COLO829 (cell line): Measurements from ENCODE around the gene DOCK4.
A peak's percentile ranks its signal among the peaks of the same experiment; 100 is the strongest.

ENCODE experiments used
- DNase-seq: peaks from one replicate; pipeline ENCODE4 v3.0.0; 2012; ENCODE audit warnings: low spot score

DOCK4 gene

DNA sequence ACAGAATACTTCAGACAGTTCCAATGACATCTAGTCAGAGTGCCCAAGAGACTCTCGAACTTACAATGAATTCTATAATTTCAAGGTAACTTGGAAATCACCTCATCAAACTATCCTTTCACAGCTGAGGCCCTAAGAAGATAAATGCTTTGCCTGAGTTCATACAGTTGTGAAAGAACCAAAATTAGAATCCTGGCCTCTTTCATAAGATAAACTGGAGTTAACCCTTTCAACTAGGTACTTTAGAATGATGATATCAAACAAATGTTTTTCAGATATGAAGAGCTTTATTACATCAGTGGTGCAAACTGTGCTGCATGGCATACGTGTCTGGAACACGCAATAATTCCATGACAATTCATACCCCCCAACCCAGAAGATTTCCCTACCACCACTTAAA lies 17.9 kb downstream of the DOCK4 start:
- no peak for DNase-seq

DNA sequence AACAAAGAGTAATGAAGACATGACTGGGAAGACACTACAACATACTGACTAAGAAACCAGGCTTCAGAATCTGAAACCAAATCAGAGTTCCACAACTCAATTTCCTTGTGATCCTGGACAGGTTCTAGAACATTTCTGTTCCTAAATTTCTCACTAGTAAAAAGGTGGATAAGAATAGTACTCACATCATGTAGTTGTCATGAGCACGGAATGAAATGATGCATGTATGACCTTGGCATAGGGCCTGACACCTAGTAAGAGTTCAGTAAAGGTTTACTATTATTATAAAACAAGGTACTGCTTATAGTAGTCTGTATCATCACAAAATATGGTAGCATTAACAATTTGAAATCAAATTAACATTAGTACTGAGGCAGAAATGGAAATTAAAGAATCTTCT lies 19.9 kb downstream of the DOCK4 start:
- DNase-seq, result no peak

DNA sequence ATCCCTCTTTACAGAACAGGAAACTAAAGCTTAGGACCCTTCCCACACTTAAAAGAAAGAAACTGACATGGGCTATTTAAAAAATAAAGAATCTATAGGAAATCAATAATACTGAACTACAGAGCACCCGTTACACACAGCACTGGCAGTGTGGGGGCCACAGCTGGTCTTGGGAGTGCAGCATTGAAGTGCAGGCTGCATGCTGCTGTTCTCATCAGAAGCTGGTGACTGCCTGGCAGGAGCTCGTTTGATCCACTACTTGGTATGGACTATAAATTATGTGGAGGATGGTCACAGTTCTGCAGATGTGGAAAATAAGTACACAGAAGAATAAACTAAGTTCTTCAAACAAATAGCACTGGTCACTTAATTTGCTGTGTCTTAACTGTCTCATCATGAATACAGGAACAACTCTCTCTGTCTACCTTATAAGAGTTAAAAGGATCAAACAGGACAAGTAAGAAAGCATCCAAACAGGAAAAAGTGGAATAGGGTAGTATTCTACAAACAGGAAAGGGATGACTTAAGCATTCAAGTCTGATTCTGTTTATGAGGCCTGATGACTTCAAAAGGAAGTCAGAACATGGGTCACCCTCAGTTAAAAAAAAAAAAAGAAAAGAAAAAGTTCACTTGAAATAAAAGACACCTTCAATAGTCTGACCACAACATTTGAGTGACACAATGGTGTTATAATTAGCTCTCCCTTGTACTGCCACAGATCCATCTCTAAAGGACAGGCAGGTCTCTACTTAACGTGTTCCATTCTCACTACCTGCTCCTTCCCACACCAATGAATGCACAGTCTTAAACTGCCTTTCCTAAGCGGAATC lies 21.0 kb downstream of the DOCK4 start:
- DNase-seq, result no peak

DNA sequence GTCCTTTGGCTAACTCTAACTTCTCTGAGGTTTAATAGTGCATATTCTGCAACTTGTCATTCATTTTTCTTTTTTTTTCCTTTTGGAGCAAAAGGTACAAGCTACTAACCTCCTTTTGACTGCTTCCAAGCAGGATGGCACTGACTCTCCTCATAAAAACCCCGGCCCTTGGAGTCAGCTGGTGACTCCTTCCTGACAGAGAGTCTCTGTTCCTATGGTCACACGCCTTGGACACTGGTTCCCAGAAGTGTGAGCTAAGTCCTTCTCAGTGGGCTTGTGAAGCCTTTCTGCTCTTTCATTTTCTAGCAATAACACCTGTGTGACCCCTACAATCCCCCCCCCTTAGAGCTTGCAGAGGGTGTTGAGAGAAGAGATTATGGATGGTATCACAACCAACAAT lies 21.7 kb downstream of the DOCK4 start:
- DNase-seq, result no peak

DNA sequence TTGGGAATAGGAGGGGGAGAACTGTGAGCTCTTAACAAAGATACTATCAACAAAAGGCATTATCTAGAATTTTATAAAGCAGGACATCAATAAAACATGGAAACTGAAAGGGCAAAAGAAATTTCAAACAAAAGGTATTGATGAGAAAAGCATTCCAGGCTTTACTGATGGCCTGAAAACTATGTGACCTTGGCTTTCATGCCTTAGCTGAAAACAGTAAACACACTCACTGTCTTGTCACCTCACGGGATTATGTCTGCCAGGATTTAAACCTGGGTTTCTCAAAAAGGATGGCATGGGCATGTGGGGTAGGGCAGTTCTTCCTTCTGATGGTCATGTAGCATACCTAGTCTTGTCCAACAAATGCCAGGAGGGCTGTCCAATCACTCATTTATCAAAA lies 22.9 kb downstream of the DOCK4 start:
- DNase-seq, result no peak

DNA sequence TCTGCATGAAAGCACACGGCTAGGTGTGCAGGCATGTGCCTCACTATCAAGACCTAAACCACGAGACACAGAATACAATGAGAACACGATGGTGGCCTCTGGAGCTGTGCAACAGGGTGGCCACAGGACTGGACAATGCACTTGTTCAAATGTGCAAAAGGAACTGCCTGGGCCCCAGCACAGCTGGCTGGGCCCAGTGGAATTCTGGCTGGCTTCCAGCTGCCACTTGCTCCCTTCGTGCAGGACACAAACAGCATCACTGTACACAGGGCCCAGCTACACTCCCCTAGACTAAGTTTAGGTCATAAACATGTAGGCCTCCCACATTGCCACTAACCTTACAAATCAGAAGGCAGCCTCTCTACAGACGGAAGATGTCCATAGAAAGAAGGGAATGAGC lies 23.4 kb downstream of the DOCK4 start:
- DNase-seq, result no peak

DNA sequence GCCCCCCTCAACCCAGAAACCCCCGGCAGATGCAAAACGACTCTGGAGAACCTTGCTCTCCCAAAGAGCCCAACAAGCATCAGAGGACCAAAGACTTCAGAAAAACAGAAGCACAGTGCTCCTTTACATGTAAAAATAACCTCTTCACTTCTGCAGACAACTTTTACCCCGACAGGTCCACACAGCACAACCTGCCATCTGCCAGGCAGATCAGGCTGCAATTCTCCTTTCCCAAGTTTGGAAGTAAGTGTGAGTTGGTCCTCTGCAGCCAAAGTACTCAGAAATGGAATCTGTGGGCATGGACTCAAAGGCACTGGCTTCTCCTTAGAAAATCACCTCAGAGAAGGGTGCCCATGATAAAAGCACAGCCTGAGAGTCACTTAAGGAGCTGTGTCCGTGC lies 26.0 kb downstream of the DOCK4 start:
- no peak for DNase-seq

DNA sequence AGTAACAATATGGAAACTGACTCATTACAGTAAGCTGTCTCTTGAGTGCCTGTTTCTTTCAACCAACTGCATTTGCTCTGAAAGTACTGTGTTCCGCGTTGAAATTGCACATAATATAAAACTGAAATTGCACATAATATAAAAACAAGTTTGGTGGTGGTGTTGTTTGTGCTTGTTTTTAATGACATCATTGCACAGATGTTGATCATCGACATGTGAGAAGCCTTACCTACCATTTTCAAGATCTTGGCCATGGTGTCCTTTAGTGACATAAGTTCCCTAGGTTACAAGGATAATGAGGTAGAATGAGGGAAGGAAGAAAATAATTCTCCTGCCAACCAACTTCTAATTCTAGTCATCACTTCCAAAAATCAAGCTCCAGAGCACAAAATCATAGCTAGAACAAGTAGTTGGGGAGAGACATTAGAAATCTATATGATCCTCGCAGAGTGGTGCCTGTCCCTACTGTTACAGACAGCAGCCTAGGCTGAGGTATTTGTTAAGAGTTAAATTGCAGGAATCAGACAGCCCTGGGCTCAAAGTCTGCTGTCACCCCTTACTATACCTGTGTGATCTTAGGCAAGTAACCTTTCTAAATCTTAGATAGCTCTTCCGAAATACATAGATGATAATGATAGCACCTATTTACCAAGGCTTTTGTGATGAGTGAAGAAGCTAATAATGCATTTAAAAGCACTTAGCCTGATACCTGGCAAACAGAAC lies 29.3 kb downstream of the DOCK4 start:
- DNase-seq, result no peak

DNA sequence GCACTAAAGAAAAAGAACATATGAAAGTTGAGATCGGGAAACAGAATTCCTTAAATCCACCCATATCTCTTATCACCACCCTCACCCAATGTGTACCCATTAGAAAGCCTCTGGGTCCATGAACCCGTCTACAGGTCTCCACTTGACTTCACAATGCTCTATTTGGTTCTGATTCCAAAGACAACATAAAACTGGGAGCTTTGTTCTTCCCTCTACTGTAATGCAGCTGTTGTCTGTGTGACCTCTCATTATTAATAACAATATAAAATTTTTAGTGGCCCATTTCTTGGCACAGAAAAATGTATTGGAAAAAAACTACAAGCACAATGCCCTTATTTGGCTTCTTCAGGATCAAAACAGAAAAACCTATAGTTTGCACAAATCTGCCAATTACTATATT lies 30.0 kb downstream of the DOCK4 start:
- no peak for DNase-seq

DNA sequence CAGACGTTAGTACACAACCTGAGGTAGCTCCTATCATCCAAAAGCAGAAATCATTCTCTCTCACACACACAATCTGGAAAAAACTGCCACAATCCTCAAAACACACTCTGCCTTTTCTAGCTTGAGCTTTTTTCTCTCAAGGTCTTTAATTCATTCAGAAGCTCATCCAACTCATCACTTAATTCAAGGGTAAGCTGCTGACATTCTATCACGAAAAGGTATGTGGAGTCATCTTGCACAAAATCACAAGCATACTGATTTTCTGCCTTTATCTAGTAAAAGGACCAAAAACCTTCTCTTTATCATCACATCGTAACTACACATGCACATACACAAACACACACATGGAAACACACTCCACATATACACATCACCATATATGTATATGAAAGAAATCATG lies 32.0 kb downstream of the DOCK4 start:
- no peak for DNase-seq

DNA sequence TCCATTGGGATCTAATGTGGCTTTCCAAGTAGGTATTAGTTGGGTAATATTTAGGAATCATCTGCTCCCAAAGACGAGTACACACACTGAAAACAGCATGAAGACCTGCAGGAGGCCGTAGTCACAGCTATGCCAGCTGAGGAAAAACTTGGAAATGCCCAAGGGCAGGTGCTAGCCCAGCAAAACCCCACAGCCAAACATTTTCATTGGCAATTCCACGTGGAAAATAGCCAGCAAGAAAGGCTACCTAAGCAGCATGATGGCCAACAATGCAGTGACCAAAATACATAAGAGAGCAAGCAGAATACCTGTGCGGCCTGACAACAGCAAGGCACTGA lies 32.7 kb downstream of the DOCK4 start:
- DNase-seq, result no peak

DNA sequence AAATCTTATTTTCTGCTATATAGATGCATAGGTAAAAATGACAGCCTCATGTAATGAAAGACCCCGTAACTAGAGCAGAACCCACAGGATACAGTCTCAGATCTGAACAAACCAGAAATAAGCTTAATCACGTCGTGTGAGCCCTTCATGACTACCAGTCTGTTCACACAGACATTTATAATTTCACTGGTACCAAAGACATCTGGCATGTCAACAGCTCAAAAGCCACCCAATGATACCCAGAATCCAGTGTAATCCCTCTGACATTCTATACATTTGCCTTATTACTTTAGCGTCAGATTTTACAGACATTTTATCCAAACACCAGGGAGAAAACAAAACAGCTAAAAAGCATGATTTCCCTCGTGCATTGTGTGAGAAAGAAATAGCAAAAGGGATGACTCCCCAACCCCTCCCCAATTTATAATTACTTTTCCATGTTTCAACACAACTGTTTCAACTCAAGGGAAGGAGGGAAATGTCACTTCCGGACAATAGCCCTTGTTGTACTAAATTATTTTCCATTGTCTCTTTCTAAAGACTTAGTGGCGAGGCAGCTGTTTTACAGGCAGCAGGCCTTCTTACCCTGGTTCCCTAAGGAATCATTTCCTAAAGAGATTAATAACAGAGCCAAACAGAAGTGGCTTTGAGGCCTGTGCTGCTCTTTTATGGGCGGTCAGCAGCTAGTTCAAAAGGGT lies 33.2 kb downstream of the DOCK4 start:
- peak; percentile 11 for DNase-seq

DNA sequence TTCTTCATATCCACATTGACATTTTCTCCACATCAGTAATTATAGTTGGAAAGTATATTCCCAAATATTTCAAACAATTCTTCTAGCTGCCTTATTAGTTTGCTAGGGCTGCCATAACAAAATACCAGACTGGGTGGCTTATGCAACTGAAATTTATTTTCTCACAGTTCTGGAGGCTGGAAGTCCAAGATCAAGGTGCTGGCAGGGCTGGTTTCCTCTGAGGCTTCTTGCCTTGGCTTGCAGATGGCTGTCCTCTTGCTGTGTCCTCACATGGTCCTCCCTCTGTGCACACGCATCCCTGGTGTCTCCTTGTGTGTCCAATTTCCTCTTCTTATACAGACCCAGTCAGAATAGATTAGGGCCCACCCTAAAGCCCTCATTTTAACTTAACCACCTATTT lies 34.5 kb downstream of the DOCK4 start:
- no peak for DNase-seq

DNA sequence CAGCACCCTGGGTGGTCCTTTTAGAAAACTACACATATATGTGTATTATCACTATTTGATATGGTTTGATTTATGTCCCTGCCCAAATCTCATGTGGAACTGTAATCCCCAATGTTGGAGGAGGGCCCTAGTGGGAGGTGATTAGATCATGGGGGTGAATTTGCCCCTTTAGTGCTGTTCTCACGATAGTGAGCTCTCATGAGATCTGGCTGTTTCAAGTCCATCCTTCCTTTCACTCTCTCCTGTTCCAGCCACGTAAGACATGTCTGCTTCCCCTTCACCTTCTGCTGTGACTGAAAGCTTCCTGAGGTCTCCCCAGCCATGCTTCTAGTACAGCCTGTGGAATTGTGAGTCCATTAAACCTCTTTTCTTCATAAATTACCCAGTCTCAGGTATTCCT lies 37.3 kb downstream of the DOCK4 start:
- no peak for DNase-seq

DNA sequence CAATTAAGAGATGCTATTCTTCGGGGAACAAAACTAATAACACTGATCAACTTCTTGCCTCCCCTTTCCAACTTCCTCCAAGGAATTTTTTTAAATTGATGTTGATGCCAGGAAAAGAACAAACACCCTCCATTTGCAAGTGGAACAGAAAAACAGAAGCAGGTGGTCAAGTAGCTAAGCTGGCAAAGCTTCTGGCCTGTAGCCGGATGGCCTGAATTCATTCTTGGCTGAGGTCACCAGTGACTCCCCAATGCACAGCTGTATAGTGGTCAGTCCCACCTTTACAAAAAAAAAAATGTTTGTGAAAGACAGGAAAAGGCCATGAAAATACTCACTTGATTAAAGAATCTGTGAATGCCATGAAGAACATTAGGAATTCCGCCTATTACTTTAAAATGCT lies 39.1 kb downstream of the DOCK4 start:
- no peak for DNase-seq

DNA sequence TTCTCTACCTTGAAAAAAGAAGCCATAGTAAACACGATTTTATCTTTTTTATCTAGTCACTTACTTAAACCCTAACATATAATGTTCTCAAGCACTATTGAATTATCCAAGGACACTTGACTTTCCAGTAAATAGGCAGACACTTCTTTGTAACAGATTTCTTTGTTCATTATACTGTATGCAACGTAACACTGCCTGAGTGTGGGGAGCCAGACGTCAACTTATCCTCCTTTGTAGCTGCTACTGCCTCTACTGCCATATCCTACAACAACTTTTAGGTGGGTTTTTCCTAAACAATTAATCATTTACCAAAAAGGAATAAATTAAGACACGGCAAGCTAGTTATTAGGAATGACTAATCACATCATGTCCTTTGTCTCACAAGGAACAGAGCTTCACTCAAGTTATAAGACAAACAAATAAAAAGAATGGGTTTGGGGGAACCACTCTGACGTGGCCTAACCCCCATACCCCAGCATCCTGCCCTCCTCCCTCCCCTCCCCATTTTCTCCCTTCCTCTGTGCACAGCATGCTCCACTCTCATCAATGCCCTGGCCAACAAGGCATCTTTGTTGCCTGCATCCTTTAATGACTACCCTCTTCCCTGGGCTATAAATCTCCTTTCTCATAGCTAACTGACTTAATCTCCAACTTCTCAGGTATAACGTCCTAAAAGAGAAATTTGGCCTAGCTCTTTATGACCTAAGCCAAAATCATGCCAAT lies 43.3 kb downstream of the DOCK4 start:
- no peak for DNase-seq

DNA sequence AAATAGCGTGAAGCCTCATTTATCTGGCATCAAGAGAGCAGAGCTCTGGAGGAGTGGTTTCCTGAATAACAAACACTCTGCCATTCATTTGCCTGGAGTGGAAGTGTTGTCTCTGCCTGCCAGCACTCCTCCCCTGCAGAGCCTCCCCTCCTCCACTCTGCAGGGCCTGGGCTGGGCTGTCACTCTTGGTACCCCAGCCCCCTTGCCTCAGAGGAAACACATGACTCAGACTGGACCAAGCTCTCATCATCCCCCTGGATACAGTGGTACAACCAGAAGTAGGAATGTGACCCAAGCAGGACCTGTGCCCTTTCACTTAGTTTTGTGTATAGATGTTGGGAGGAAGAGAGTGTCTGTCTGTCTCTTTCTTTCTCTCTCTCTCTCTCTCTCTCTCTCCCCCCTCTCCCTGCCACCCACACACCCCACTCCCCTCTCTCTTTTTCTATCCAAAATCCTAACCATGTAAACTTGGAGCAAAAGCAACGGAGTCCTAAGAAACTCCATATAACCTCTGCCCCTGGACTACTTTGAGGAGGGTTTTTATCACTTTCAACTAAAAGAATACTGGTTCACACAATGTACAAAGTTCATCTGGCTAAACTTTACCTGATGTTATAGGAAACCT lies 43.9 kb downstream of the DOCK4 start:
- peak; percentile 31 for DNase-seq

DNA sequence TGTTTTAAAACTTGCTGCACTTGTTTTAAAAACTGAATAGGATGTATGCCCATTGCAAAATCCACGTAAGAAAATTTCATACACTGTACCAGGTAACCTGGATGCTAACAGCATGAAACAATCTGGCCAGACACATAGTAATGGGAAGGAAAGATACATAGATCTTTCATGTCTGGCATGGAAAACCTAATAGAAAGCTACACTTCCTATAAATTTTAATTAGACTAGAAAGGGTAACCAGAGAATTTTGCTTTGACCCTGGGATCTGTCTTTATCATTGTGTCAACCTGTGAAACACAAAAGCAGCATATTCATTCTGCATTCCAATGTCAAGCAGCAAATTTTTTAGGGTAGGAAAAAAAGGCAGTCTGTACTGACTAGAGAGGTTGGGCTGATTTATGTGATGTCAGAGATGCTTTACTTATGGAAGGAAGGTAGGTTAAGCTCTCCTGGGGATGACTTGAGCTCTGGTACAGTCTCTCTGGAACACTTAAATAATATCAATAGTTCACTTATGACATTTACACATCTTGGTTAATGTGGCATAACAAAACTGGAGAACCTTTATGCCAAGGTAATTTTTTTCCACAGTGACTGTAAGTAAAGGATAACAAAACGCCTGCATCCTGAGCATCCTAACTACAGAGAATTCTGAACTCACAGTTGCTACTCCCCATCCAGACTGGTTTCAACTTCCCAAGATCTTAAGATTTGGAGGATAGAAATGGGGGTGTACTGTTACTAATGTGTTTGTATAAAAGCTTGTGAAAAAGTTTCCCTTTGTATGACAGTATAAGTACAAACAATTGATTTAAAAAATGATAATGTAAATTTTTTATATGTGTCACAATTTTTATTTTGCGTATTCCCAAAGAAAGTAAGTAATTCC lies 44.7 kb downstream of the DOCK4 start:
- DNase-seq, result no peak

DNA sequence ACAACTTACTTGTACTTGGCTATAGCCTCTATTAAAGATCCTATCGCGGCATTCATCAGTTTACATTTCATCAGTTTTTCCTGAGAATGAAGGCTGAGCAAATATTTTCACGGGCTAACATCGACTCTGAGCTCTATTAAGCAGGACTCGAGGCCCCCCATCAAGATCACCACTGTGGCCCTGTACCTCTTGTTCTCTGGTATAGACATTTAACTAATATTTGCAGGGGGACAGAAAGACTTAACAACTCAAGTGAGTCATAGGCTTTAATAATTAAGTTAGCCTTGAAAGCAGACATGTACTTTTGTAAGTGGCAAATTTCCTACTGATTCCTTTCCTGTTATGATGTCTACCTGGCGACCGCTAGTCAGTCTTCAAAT lies 45.4 kb downstream of the DOCK4 start:
- DNase-seq, result no peak

DNA sequence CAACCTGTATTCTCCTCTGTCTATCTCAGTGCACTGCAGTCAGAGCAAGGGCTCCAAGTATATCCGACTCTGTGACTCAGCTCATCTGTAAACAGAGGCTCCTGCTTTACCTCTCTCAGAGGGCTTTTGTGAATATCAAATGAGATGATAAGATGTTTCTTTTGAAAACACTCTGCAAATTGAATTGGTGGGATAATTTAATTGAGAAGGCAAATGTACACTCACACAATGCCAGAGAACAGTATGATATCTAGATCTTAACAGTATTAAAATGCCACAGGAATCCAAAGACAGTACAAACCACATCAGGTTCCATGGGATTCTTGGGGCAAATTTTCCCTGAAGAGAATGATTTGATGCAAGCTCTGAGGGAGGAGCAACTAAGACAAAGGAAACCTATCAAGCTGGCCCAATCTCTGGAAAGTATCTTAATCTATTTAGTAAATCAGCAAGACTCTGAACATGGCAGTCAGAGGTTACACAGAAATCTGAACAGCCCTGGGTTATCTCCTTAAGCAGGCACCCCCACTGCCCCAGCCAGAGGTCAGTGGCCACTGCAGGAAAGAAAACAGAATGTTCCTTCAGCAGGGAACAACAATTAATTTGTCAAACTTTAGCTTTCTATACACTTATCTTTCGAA lies 45.9 kb downstream of the DOCK4 start:
- DNase-seq, result no peak

DNA sequence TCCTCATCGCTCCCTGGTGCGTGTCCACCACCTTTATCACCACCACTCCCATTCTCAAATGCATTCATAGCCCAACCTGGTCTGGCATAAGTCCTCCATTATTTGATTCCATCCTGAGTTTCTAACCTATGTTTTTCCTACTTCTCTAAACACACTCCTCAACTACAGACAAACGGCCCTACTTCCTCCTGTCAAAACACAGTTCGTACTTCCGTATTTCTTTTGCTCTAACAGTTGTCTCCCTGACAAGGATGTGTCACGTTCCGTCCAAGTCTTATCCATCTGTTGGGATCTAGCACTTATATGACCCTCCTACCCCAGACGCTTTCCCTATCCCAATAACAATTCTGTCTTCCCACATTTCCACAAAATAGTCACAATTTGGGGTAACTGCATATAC lies 46.8 kb downstream of the DOCK4 start:
- no peak for DNase-seq
